Spleen (tissue), 7 donors: ENCODE data around the gene KLHL13.

ENCODE experiments used
- CTCF ChIP-seq, 11 experiments: fragments of 200-600 bp in 7 of 11; fragments of 450-650 bp in 4 of 11; sonication (generic) in 4 of 11; IDR thresholded peaks in 8 of 11; conservative IDR thresholded peaks in 3 of 11; 1 replicate in 7 of 11; 2 replicates in 4 of 11; pipeline versions ENCODE4 v1.4.0 to v1.8.0; 2016 to 2021; ENCODE audit warnings: antibody characterized with exemption in 11 of 11, inconsistent platforms in 4 of 11, mild to moderate bottlenecking in 1 of 11
- POLR2A ChIP-seq, 3 donors: fragments of 450-650 bp; IDR thresholded peaks; one replicate each; pipeline ENCODE4 v1.5.1; 2017; ENCODE audit warnings: antibody characterized with exemption in 3 of 3, mild to moderate bottlenecking in 1 of 3
- POLR2AphosphoS5 ChIP-seq, 3 donors: sonication (generic); formaldehyde crosslinking; IDR thresholded peaks; one replicate each; pipeline ENCODE4 v1.5.1; 2017; ENCODE audit warnings: antibody characterized with exemption in 3 of 3
- donor health status: DM: no; HTN: no; CAD: no; lungs with moderate emphysema.
- donor health status: DM: no; HTN: no; CAD: no.
- donor health status: DM: no; HTN: no; CAD: no.

GRCh38 chrX:118047446-118048186 lies 69.0 kb downstream of the KLHL13 start:
- TF ChIP-seq CTCF (IDR thresholded peaks at IDR 0.05 in 8 of 11, conservative IDR thresholded peaks at IDR 0.05 in 3 of 11) (no peak), POLR2A (IDR thresholded peaks at IDR 0.05) (no peak), POLR2AphosphoS5 (IDR thresholded peaks at IDR 0.05) (no peak)
